DND-41 (cell line): Measurements from ENCODE around the gene STK25.

ENCODE experiments used
- CTCF ChIP-seq: IDR thresholded peaks from 2 replicates; pipeline ENCODE4 v1.5.1; 2012; ENCODE audit warnings: borderline replicate concordance, low read length, moderate library complexity, mild to moderate bottlenecking; ENCODE audit not compliant: poor library complexity, severe bottlenecking; ENCODE audit errors: extremely low read depth
- EZH2 ChIP-seq: IDR thresholded peaks from 3 replicates; pipeline ENCODE4 v1.6.1; 2012; ENCODE audit warnings: borderline replicate concordance, low read depth, mild to moderate bottlenecking, moderate library complexity, low read length, inconsistent platforms; ENCODE audit not compliant: severe bottlenecking

- TF ChIP-seq CTCF (no peak), EZH2 (no peak)
Measured at GRCh38 chr2:241511091-241511741, 2.8 kb upstream of the STK25 start.
